ENCODE results near the gene DIAPH2.

The DIAPH2 gene

GRCh38 chrX:97211070-97211469, 526.4 kb downstream of the DIAPH2 start:
- no peak for DNase-seq

- DNase-seq = no peak
Observed at GRCh38 chrX:97215186-97215585, 530.5 kb downstream of the DIAPH2 start.

- no peak for DNase-seq
Observed at GRCh38 chrX:97224148-97224547, 539.5 kb downstream of the DIAPH2 start.

- no peak for DNase-seq
Observed at GRCh38 chrX:97229318-97229717, 544.7 kb downstream of the DIAPH2 start.

DNA sequence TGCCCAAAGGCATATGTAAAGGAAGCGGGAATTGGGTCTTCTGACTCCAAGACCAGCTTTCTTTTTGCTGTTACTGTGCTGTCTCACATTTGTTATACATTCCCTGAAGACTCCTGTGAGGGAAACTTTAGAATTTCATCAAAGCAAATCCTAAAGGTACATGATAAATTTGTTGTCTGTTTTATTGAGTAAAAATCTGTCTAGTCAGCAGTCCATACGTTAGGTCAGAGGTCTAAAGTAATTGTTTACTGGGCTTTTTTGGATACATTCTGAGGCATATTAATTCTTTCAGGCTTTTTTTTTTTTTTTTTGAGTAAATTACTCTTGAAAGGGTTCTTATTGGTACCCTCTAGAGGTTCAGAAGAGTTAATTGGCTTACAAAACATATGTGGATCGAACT, 546.3 kb downstream of the DIAPH2 start:
- no peak for DNase-seq

GRCh38 chrX:97234471-97235081, 549.9 kb downstream of the DIAPH2 start:
- DNase-seq = no peak

- no peak for DNase-seq
Observed at GRCh38 chrX:97238632-97239031, 554.0 kb downstream of the DIAPH2 start.

DNA sequence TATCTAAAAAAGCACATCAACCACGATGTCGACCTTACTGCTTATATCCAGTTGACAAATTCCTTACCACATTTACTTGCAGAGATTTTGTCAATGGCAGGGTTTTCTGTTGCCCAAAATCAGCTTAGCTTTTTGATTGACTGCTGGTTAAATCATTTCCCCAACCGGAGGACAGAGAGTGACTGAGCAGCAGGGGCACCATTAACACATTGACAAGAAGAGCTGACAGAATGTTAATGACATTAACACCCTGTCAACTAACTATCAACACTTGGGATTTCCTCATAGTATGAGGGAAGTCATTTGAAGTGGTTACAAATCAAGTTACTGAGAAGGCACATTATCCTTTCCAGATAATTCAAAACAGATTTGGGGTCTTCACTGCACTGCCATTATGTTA, 567.5 kb downstream of the DIAPH2 start:
- DNase-seq = no peak

GRCh38 chrX:97260679-97261078, 576.0 kb downstream of the DIAPH2 start:
- no peak for DNase-seq

- DNase-seq = no peak
Observed at GRCh38 chrX:97266406-97267121, 581.9 kb downstream of the DIAPH2 start.

- no peak for DNase-seq
Observed at GRCh38 chrX:97267396-97268181, 582.9 kb downstream of the DIAPH2 start.

GRCh38 chrX:97268182-97268680, 583.6 kb downstream of the DIAPH2 start:
- DNase-seq = no peak

DNA sequence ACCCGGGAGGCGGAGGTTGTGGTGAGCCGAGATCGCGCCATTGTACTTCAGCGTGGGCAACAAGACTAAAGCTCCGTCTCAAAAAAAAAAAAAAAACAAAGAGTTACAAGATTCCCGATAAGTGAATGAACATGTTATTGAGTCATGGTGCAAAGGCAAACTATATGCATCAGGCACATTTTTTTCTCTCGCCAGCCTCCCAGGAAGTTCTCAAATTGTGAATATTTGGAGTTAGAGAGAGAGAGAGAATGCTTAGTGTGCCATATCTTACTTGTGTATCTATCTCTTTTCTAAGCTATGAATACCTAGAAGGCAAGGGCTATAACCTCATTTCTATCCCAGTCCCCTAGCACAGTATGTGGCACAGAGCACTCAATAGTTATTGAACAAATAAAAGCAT, 599.9 kb downstream of the DIAPH2 start:
- no peak for DNase-seq

GRCh38 chrX:97290199-97290598, 605.6 kb downstream of the DIAPH2 start:
- no peak for DNase-seq

DNA sequence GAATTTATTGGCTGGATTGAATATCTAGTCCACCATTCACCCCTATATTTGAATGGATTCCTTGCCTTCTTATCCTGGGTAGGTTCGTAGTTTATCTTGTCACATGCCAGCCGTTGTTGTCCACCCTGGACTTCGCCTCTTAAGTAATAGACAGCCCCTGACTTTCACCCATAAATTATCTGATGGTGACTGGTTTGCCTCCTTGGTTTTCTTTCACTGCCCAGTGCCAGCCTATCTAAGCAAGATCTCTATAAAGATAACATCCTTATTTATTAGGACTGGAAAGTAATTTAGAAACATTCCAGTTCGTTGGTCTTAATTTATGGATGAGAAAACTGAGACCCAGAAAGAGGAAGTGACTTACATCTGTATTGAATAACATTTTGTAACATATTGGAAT, 609.4 kb downstream of the DIAPH2 start:
- no peak for DNase-seq

GRCh38 chrX:97295954-97296353, 611.3 kb downstream of the DIAPH2 start:
- DNase-seq = no peak

DNA sequence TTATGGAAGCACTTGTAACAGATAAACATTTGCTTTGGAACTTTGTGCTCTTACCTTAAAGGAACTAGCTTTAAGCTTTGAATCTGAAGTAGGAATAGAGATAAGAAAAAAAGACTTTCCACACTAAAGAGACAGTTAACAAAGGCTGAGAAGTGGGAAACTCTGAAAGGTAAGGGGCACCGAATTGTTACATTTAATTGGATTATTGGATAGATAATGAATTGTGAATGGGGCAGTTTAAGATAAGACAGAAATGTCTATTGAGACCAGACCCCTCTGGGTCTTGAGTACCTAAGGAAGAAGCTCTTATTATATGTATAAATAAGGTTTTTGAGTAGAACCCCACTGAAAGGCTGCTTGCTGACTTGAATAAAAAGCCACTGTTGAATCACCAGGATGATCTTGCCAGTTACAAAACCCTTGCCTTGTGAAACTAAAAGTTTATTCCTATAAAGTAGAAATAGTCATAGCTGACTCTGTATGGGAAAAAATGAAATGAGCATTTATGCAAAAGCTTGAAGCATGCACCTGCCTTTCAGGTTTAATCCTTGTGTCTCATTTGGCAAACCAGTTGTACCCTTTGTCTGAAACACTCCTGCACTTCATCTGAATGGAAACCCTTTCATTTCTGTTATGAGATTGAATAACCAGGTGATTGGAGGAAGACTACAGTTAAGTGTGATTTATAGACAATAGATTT, 622.3 kb downstream of the DIAPH2 start:
- no peak for DNase-seq

- DNase-seq = no peak
Observed at GRCh38 chrX:97308171-97308570, 623.5 kb downstream of the DIAPH2 start.

DNA sequence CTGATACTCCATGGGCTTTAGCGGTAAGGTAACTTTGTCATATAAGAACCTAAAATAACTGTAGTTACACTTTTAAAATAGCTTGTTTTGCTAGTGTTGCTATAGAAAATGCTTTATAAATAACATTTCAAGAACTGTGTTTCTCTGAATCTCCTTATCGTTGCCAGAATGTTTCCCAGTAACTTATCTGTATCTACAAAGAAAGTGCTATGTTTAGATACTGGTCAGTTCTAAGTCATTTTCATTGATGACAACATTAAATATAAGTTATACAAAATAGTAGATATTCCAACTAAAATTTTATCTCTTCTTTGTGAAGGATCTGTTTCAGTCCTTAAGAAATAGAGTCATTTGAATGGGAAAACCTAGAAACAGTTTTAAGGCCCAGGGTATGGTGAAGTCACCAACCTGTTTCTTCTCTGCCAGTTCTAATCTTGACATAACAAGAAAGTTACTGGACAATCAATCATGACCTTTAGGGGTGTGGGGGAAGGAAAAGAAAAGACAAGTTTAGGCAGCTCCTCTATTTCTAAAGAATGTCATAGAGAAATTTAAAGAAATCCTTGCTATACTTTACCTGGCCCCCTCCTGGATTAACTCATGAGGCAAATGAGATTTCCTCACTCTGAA, 625.0 kb downstream of the DIAPH2 start:
- DNase-seq = no peak

GRCh38 chrX:97310373-97310772, 625.7 kb downstream of the DIAPH2 start:
- no peak for DNase-seq

- no peak for DNase-seq
Observed at GRCh38 chrX:97311066-97311778, 626.6 kb downstream of the DIAPH2 start.

GRCh38 chrX:97314345-97314744, 629.7 kb downstream of the DIAPH2 start:
- no peak for DNase-seq
